A549 treated with RU486 at 1 μM for 4 hours (cell line): ENCODE measurements around the gene UBXN11. TPM values are rescaled to one million over a fixed set of nuclear protein-coding genes. Genes with fewer than 3 reads are reported as not detected.

ENCODE experiments used
- total RNA-seq: library from RNA; stranded (reverse); fragments of 200-300 nt; extraction: Qiagen RNA extraction; gene quantifications from 5 replicates; pipeline ENCODE4 v1.2.3, GENCODE V29; 2022; ENCODE audit warnings: low read depth

The UBXN11 gene, protein sequence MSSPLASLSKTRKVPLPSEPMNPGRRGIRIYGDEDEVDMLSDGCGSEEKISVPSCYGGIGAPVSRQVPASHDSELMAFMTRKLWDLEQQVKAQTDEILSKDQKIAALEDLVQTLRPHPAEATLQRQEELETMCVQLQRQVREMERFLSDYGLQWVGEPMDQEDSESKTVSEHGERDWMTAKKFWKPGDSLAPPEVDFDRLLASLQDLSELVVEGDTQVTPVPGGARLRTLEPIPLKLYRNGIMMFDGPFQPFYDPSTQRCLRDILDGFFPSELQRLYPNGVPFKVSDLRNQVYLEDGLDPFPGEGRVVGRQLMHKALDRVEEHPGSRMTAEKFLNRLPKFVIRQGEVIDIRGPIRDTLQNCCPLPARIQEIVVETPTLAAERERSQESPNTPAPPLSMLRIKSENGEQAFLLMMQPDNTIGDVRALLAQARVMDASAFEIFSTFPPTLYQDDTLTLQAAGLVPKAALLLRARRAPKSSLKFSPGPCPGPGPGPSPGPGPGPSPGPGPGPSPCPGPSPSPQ
- total RNA-seq = 11.1 to 17.7 TPM (median 16.8 TPM) in 5 replicates

DNA sequence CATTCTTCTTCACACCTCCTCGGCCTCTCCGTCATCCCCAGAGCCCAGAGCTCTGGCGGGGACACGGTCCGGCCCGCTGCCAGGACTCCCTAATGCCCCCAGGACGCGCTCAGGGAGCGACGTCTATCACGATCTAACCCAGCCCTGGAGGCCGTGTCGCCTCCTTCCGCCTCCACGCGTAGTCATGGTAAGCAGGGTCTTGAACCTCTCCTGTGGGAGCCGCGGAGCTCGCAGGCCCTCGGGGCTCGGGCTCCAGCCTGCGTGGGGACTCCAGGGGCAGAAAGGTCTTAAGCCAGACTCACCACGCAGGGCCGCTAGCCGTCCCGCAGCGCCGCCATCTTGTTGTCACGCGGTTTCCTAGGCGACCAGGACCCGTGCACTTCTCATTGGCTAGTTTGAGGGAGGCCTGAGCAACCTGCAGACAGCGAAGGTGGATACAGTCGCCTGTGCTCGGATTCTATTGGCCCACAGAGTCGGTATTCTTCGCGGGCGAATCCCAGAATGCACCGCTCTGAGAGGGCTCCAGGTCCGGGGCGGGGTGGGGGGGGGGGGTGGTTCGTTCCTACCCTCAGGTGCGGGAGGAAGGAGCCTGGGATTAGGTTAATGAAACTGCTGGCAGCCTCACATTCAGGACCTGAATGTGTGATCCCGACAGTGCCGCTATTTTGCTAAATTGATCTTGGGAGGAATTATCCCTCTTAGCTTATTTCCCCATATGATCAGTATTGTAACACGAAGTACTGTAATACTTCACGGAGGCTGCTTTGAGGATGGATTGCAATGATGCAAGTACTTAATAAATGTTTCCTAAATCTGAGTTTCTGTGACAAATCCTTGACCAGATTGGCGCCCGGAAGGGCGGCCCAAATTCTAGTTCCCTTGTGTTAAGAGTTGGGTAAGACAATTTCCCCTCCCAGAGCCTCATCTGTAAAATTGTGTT, at the start of gene UBXN11:
Gene UBXN11 (minus strand): TSS at position 347 of the 940 bp plus-strand sequence. CDS start 3,753 bp downstream, outside the sequence.

DNA sequence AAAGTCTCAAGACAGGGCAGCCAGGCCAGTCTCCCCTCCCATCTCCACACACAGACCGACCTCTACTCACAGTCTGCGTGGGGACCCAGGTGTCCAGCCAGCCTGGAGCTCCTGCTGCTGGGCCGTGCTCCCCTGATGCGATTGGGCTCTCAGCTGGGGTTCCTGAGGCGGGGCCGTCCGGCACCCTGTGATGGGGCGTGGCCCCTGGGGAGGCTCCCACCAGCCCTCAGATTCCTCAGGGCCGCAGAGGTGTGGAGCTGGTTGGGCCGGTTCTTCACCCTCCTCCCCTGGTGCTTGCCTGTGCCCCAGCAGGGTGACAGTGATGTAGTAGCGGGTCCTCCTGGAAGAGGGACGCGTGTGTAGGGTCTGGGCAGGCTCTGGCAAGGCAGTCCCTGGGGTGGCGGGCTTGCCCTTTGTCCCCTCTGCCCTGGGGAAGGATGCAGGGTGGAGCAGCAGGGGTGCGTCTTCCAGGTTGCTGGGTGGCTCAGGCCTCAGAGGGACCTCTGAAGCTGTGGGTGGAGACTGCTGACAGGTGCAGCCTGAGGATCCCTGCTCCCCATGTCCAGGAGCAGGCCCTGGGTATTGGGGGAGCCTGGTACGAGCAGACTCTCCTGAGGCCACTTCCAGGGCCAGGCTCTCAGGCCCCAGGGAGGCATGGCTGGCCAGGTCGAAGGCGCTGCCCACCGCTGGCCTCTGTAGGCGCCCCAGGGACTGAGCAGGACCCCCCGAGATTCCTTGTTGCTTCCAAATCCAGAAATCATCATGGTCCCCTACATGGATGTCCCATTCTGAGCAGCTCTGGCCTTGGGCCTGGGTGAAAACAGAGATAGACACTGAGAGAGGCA, 47.8 kb upstream of the UBXN11 start, which contains the start of gene CRYBG2:
Gene CRYBG2 (minus strand): TSS at position 155 of the 845 bp plus-strand sequence. CDS start 7,473 bp downstream, outside the sequence.

DNA sequence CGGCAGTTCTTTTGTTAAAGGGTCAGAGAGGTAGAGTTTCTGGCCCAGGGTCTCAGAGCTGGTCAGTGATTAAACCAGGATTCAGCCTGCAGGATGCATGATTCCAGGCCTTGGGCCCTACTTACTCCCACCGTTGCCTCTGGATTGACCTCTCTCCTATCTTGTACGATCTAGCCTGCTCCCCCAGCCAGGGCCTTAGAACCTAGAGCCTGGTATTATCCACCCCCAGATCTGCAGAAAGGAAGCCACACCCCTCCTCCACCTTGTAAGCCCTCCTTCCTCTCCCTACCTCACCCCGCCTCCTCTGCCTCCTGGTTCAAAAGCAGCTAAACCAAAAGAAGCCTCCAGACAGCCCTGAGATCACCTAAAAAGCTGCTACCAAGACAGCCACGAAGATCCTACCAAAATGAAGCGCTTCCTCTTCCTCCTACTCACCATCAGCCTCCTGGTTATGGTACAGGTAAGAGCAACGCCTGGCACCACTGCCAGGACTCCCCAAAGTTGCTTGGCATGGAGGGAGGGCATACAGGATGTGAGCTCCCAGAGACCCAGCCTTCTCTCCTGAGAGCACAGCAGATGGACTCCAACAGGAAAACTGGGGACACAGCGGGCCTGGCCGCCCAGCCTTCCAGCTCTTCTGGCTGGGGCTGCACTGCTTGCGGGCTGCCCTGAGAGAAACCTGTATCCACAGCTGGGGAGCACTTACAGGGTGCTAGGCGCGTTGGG, 11.3 kb upstream of the UBXN11 start, which contains the start of gene CD52:
Gene CD52 (plus strand): TSS at position 347 of the 726 bp plus-strand sequence. CDS start 60 bp downstream, at position 407.

DNA sequence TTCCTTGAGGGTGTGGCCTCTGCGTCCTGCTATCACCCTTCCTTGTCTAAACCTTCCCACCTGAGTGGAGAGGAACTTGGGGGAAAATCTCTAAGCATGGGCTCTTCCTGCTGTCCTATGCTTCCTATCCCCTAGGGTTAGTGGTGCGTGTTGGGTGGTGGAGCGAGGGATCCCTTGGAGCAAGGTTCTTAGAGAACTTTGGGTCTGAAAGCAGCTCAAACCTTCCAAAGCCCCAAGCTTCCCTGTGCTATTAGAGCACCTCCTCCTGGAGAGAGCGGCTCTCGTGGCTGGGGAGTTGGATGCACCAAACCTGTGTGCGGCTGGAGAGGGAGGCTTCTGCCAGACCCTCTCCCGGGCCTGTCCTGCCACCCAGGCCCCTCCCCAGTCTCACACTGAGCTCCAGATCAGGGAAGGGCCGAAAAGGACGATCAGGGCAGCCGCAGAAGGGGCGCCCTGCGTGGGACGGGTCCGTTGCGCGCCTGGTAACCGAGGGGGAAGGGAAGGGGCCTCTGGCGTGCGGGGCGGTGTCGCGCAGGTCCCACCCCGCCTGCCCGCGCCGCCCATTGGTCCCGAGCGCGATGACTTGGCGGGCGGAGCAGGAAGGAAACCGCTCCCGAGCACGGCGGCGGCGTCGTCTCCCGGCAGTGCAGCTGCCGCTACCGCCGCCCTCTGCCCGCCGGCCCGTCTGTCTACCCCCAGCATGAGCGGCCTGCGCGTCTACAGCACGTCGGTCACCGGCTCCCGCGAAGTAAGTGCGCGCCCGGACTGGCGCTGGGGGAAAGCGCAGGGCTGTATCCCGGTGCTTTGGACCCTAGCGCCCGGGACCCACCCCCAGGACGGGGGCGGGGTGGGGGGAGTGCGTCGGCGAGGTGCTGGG, 26.7 kb downstream of the UBXN11 start, which contains the start of gene SH3BGRL3:
Gene SH3BGRL3 (plus strand): TSS at position 631 of the 877 bp plus-strand sequence. CDS start 70 bp downstream, at position 701.

DNA sequence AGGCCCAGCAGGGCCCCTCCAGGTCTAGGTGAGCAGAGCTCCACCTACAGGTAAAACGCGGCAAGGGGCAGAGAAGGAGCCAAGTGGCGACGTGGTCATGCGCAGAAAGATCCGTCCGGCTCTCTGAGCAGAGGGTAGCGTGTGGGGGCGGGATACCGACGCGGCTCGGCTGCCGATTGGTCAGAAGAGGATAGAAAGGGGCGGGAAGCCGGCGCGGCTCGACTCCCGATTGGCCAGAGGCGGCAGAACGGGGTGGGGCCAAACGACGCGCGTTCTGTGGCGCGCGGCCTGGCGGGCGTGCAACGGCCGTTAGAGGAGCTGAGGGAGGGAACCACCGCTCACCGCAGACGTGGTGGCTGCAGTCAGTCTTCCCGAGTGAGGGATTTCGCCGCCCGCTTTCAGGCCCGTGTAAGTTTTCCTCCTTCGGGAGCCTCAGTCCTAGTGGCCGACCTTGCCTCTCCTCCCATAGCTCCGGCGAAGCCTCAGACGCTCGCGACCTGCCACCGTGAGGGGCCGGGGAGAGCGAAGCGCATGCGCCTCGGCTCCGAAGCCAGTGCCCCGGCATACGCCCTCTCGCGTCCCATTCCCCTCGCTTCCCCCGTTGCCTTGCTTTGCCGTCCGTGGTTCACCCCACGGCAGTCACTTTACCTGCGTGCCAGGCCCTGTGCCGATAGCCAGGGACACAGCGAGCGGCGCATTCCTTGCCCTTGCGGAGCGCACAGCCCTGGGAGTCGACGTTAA, 72.4 kb downstream of the UBXN11 start, which contains the start of gene CEP85:
Gene CEP85 (plus strand): TSS at position 298 of the 741 bp plus-strand sequence. CDS start 5,584 bp downstream, outside the sequence.

Other genes with a start within 250 kb of the UBXN11 start
- gene TRIM63, start 239.0 kb downstream of the UBXN11 start, total RNA-seq = 0.07 to 0.08 TPM in 2 of 5 replicates, not detected in the others
- gene PDIK1L, start 194.8 kb downstream of the UBXN11 start, total RNA-seq = 0.73 to 2.3 TPM (median 1.9 TPM) in 5 replicates
- gene FAM110D, start 147.6 kb downstream of the UBXN11 start, total RNA-seq = 0.06 TPM in 1 of 5 replicates, not detected in the others
- gene C1orf232, start 137.7 kb downstream of the UBXN11 start, total RNA-seq = not detected in 5 replicates
- gene ZNF593, start 136.7 kb downstream of the UBXN11 start, total RNA-seq = 52.3 to 67.9 TPM (median 66.6 TPM) in 5 replicates
- 0.36 TPM in 1 of 5 replicates, not detected in the others for gene ZNF593OS, start 134.8 kb downstream of the UBXN11 start, total RNA-seq
- gene CNKSR1, start 129.1 kb downstream of the UBXN11 start, total RNA-seq = 0.13 to 0.35 TPM (median 0.30 TPM) in 5 replicates
- gene CATSPER4, start 116.0 kb downstream of the UBXN11 start, total RNA-seq = not detected in 5 replicates
- 12.2 to 15.1 TPM (median 13.6 TPM) in 5 replicates for gene CEP85, start 72.4 kb downstream of the UBXN11 start, total RNA-seq
- 116 to 199 TPM (median 158 TPM) in 5 replicates for gene SH3BGRL3, start 26.6 kb downstream of the UBXN11 start, total RNA-seq
- gene CD52, start 11.3 kb upstream of the UBXN11 start, total RNA-seq = not detected in 5 replicates
- gene CRYBG2, start 47.5 kb upstream of the UBXN11 start, total RNA-seq = 0.48 to 2.0 TPM (median 1.4 TPM) in 5 replicates
- gene ZNF683, start 66.1 kb upstream of the UBXN11 start, total RNA-seq = not detected in 5 replicates
- gene LIN28A, start 104.2 kb upstream of the UBXN11 start, total RNA-seq = 0.03 TPM in 1 of 5 replicates, not detected in the others
- 21.2 to 26.7 TPM (median 23.1 TPM) in 5 replicates for gene DHDDS, start 125.7 kb upstream of the UBXN11 start, total RNA-seq
- 305 to 414 TPM (median 361 TPM) in 5 replicates for gene HMGN2, start 165.8 kb upstream of the UBXN11 start, total RNA-seq
- 14.2 to 17.6 TPM (median 16.4 TPM) in 5 replicates for gene RPS6KA1, start 223.1 kb upstream of the UBXN11 start, total RNA-seq